ENCODE results near the gene KAT6B.

KAT6B gene

DNA sequence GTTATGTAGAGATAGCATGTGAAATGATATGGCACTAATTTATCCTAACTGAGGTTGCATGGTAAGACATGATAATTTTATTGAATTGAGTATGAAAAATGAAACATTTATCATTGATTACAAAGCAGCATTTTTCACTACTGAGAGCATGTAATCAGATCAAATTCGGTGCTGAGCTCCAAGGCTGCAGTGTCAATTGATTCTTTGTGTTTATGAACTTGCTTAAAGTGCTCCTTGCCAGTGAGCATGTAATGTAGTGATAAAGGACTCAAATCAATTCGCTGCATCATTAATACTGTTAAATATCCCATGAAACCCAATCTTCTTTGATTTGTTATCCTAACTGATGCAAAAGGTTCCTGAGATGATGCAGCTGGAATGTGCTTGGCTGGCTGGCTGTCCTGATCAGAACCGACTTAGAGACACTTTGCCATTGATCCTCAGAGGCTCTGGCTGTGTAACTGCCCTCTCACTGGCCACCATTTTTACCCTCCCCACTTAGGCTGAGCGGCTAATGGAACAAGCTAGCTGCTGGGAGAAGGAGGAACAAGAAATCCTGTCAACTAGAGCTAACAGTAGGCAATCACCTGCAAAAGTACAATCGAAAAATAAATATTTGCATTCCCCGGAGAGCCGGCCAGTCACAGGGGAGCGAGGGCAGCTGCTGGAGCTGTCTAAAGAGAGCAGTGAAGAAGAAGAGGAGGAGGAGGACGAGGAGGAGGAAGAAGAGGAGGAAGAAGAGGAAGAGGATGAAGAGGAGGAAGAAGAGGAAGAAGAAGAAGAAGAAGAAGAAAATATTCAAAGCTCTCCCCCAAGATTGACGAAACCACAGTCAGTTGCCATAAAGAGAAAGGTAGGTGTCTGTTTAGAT lies 195.2 kb downstream of the KAT6B start:
- no peak for DNase-seq

GRCh38 chr10:75023074-75023473 lies 196.7 kb downstream of the KAT6B start:
- no peak for DNase-seq

GRCh38 chr10:75024971-75025523 lies 198.6 kb downstream of the KAT6B start:
- DNase-seq: no peak

GRCh38 chr10:75028049-75028448 lies 201.6 kb downstream of the KAT6B start:
- DNase-seq: no peak

DNA sequence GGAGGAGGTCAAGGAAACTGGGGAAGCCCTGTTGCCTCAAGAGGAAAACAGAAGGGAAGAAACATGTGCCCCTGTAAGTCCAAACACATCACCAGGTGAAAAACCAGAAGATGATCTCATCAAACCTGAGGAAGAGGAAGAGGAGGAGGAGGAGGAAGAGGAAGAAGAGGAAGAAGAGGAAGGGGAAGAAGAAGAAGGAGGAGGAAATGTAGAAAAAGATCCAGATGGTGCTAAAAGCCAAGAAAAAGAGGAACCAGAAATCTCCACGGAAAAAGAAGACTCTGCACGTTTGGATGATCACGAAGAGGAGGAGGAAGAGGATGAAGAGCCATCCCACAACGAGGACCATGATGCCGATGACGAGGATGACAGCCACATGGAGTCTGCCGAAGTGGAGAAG lies 202.3 kb downstream of the KAT6B start:
- DNase-seq: peak in 1 of 2 experiments; percentile 35

DNA sequence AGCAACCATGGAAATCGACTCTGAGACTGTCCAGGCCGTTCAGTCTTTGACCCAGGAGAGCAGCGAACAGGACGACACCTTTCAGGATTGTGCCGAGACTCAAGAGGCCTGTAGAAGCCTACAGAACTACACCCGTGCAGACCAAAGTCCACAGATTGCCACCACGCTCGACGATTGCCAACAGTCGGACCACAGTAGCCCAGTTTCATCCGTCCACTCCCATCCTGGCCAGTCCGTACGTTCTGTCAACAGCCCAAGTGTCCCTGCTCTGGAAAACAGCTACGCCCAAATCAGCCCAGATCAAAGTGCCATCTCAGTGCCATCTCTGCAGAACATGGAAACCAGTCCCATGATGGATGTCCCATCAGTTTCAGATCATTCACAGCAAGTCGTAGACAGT lies 203.0 kb downstream of the KAT6B start:
- no peak for DNase-seq

DNA sequence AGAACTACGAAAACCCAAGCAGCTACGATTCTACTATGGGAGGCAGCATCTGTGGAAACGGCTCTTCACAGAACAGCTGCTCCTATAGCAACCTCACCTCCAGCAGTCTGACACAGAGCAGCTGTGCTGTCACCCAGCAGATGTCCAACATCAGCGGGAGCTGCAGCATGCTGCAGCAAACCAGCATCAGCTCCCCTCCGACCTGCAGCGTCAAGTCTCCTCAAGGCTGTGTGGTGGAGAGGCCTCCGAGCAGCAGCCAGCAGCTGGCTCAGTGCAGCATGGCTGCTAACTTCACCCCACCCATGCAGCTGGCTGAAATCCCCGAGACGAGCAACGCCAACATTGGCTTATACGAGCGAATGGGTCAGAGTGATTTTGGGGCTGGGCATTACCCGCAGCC lies 203.5 kb downstream of the KAT6B start:
- DNase-seq: no peak

DNA sequence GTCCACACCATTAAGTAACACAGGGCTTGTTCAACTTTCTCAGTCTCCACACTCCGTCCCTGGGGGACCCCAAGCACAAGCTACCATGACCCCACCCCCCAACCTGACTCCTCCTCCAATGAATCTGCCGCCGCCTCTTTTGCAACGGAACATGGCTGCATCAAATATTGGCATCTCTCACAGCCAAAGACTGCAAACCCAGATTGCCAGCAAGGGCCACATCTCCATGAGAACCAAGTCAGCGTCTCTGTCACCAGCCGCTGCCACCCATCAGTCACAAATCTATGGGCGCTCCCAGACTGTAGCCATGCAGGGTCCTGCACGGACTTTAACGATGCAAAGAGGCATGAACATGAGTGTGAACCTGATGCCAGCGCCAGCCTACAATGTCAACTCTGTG lies 204.0 kb downstream of the KAT6B start:
- no peak for DNase-seq

GRCh38 chr10:75032119-75032518 lies 205.7 kb downstream of the KAT6B start:
- no peak for DNase-seq

DNA sequence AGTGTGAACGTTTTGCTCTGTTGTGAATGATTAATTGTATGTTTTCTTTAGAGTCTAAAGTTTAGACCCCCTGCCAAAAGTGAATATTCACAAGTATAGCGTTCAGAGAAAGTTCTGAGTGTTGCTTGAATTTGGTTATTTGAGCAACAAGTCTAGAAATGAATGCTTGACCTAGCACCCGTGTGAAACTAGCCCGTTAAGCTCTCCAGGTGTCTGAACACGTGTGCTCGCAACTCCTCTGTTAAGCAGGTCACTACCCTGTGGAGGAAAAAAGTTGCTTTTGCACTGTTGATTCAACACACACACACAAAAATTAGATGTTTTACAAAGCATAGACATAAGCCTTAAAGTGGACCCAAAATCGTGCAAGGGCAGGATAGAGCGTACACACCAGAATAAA lies 206.4 kb downstream of the KAT6B start:
- no peak for DNase-seq

DNA sequence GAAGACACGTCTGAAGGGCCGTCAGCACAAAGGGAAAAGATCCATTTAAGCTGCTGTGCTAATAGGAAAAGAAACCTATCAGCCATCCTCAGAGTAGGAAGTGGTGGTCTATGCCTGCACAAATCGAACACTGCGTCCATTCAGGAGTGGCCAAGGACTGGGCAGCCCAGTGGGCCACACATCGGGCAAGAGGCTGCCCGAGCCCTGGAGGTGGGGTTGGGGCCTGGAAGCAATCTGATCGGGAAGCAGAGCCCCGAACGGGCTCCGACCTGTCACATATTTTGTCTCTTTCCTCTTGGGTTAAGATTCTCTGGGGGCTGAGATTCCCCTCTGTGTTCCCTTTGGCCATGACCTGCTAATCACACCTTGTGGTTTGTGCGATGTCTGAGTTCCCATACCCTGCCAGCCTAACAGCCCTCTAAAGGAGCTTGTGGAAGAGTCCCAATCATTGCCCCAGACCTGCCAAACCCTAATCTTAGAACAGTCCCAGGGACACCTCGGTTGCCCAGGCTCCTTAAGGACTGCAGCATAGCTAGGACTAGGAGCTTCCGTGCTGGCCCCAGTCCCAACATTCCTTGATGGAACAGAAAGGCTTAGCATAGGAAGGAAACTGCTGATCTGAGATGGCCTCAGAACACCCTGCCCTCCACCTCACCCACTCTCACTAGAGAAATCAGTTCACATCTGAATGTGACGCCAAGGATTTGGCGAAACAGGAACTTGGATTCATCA lies 207.2 kb downstream of the KAT6B start:
- DNase-seq: no peak

GRCh38 chr10:75034131-75034512 lies 207.7 kb downstream of the KAT6B start:
- DNase-seq: no peak

DNA sequence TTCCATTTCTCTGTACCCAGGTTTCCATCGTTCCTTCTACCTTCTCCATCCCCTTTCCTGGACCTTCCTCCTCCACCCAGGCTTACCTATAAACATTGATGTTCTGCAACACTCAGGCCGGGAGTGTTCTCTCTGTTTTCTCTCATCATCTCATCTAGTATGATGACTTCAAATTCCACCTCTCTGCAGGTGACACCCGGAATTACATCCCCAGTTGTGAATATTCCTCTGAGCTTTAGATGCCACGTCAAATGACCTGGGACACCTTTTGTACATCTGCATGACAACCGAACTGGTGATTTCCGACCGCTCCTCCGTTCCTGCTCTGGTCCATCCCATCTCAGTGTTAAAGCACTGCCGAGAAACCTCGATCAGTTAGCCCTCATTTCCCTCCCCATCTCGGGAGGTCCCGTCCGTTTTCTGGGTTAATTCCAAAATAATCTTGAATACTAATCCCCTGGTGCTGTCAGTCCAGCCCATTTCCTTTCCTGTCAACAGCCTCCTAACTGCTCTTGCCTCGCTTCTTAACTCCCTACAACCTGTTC lies 208.4 kb downstream of the KAT6B start:
- no peak for DNase-seq

DNA sequence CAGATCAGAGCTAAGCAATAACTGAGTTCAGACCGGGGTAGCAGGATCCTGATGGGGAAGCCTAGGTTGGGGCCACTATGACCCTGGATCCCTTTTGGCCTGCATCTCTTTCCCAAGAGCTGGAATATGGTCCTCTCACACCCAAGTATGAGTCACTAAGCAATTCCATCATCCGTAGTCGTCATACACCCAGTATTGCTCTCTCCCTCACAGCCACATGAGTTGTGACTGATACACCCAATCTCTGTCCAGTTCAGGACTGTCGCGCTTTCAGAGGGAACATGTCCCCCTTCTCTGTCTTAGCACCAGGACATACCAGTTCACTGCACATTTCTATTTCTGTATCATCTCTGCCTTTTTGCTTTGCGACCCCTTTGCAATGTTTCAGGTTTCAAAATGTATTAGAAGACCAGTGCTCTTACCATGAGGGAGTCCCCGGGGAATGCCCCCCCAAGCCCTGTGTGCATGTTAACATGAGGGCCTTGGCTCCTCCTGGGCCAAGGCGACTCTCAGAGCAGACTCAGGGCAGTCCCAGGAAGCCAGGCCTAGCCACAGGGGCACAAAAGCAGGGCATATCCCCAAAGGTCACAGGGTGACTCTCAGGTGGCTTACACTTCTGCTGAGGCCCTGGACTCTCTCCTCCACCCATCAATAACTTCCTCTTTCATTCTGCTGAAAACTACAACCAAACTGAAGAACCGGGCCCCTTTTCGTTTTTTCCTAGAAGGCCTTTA lies 209.7 kb downstream of the KAT6B start:
- DNase-seq: peak in 1 of 2 experiments; percentile 22

DNA sequence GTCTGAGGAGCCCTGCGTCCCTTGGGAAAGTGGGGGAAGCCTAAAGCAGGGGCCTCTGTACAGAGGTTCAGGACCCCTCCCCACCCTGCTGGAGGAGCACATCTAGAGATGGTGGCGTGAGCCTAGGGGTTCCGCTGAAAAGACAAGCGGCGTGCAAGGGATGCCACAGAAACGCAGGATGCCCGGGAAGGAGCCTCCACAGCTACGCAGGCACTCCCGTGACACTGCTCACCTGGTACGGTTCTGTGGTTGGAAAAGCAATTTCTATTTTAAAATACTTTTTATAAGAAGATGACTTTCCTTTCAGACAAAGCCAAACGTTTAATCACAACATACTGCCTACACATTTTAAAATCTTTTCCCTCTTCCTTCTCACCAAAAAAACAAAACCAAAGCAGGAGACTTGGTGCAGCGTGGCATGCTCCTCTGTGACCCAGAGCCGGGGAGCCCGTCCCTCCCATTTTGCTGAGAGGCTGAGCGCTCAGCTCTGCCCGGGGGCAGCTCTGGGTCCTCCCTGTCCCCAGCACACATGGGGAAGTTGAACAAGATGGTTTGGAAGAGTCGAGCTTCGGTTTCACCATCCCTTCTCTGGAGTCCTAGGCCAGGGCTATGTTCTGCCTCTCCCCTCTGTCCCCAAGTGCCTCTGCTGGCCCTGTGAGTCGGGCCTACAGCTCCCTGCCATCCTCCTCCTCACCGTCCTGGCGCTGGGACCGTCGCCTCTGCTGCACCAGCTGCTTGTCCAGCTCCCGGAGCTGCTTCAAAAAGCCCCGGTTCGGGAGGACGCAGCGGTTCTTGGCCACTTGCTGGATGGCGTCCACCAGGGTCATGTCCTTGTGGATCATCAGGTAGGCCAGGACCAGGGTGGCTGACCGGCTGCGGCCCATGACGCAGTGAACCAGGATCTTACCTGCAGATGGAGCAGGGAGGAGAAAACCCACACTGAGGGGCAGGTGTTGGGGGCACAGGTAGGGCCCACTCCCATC lies 211.1 kb downstream of the KAT6B start:
- no peak for DNase-seq

DNA sequence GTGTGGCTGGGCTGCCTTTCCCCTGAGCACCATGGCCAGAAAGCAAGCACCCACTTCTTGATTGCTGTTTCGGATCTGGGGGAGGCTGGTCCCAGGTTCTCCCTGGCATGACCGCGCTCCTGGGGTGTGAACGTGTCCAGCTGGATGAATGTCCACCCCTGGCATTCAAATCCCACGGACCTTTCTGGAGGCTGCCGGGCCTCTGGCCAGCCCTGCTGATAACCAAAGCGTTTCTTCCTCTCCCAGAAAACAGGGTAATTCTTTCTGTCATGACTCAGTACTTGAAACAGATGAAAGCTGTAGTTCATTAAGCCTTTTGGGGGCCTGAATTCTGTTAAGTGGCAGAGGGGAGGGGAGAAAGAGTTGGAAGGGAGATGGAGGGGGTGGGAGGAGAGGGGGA lies 211.9 kb downstream of the KAT6B start:
- no peak for DNase-seq

DNA sequence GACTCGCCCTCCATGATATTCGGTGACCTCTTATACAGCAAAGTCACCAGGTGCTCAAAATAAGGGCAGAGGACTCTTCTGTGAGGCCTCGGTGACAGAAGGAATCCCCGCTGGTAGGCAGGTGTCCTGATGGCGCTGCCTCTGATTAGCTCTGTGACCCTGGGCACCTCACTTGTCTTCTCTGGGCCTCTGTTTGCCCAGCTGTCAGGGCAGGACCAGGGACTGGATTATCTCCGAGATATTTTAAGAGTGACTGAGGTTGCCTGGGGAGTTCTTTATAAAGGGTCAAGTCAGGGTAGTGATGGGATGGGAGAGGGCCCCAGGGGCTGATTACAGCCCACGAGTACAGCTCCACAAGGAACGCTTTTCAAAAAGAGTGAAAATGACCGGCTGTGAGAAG lies 214.2 kb downstream of the KAT6B start:
- no peak for DNase-seq

DNA sequence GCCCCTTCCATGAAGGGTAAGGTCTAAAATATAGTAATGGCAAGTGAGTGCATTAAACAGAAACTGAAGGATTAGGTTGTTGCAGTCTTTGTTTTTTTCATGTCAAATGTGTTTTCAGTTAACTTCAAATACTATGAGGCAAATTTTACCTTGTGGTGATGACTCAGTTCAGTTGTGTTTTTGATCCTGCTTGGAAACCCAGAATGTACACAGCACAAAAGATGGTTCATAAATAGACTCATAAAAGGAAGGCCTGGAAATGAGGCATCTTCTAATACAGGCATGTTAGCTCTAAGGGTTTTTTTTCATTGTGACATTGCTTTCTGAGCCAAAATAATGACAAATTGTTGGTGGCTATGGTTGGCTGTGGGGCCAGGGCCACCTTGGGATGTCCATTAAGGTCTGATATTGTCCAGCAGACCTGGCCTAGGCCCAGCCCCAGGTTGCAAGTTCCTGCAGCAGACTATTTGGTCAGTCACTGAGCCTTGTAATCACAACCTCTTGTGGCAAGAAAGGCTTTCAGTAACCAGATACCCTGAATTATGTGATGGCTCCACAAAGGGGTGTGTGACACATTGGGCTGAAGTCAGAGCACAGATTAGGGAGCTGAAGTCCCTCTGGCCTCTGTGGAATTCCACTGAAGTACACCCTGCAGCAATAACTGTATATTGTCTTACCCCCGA lies 216.0 kb downstream of the KAT6B start:
- no peak for DNase-seq

DNA sequence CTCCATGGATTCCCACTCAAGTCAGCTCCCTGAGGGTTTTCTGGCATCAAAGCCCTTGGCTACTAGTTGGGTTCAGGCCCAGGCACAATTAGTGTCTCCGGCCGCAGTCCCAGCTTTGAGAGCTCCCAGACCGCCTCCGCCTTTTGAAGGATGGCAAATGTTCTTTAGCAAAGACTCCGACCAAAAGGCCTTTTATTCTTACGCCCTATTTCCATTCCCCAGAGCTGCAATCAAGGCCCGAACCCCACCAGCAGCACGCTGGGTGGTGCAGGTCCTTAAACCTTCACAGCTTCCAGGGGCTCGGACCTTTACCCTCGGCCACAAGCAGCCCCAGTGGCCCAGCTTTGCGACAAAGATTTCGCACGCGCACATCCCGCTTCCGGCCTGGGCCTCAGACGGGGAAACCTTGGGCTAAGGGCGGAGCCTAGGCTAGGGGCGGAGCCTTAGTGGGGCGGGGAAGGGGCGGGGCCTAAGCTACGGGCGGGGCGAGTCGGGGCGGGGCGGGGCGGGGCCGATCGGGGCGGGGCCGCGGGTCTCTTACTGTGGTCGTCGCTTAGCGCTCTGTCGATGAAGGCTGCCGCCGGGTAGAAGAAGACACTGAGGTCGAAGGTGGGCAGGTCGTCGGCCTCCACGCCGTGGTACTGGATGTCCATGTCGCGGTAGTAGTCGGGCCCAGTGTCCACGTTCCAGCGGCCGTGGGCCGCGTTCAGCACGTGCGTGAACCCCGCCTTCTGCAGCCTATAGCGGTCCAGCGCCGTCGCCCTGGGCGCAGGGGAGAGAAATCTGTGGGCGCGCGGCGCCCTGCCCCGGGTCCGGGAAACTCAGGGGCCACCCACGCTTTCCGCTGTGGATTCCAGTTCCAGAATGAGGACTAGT lies 217.1 kb downstream of the KAT6B start:
- peak; percentile 77 to 78 for DNase-seq

DNA sequence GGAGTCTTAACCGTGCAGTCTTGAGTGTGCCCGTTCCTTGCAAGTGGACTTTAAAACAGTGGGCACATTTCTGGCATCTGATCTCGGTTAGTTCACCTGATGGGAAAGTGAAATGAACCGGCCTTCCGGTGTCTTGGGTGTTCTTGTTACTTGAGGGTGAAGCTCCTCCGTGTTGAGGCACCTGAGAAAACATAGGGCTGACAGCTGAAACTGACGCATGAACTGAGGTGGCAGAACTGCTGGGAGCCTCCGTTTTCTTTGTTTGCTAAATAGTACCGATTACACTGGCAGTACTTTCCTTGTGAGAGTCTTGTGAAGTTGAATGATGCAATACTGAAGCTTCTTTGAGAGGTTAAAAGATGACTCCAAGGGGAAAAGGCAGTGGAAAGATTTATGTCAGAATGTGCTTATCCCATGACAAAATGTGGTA lies 222.3 kb downstream of the KAT6B start:
- no peak for DNase-seq
